ENCODE data around the gene STAB1. TPM values are rescaled to one million over a fixed set of nuclear protein-coding genes. Genes with fewer than 3 reads are reported as not detected.

STAB1 gene
- total and polyA plus RNA-seq, 10 donors: 287 to 1,994 (median 586) TPM

- H3K4me3 ChIP-seq: no peak overlapping the region
- DNase-seq: peak; percentile 63
- H3K9me3 ChIP-seq: no peaks in the 10 kb centered on the region
- peaks cover 11 to 77% (median 43%) of the 10 kb centered on the region in 6 donors for H3K4me1 ChIP-seq
- peaks cover 0 to 99% (median 76%) of the 10 kb centered on the region in 6 donors for H3K36me3 ChIP-seq
- intact Hi-C loops (cut with DNase I; ENCODE audit: low total_unique reads): no loop called here
- no peaks in the 10 kb centered on the region for H3K27me3 ChIP-seq (replicated peaks in 1 of 7)
- H3K27ac ChIP-seq: no peak overlapping the region
- TF ChIP-seq POLR2AphosphoS5 (IDR thresholded peaks at IDR 0.05) (no peak), CTCF (IDR thresholded peaks at IDR 0.05 in 8 of 11, conservative IDR thresholded peaks at IDR 0.05 in 3 of 11) (no peak), POLR2A (IDR thresholded peaks at IDR 0.05) (no peak)
- 90 to 100% (median 93%) methylated on average over 1 to 3 of the region's 3 CpGs for WGBS, 5 donors
Measured at GRCh38 chr3:52488746-52489145, 6.4 kb upstream of the STAB1 start.

- peaks cover 0 to 95% (median 75%) of the 10 kb centered on the region in 6 donors for H3K36me3 ChIP-seq
- 87 to 96% (median 90%) methylated on average over 6 to 18 of the region's 18 CpGs for WGBS, 5 donors
- intact Hi-C loops (cut with DNase I; ENCODE audit: low total_unique reads): no loop called here
- peak overlapping the region in 3 of 8 donors; percentile 76 to 82 (median 78) for H3K27ac ChIP-seq
- H3K4me3 ChIP-seq: no peak overlapping the region
- H3K9me3 ChIP-seq: no peaks in the 10 kb centered on the region
- peaks cover 17 to 77% (median 47%) of the 10 kb centered on the region in 6 donors for H3K4me1 ChIP-seq
- TF ChIP-seq POLR2AphosphoS5 (IDR thresholded peaks at IDR 0.05) (peak in 1 of 3 donors; percentile 10), CTCF (IDR thresholded peaks at IDR 0.05 in 8 of 11, conservative IDR thresholded peaks at IDR 0.05 in 3 of 11) (no peak), POLR2A (IDR thresholded peaks at IDR 0.05) (no peak)
- no peaks in the 10 kb centered on the region for H3K27me3 ChIP-seq (replicated peaks in 1 of 7)
- no peak for DNase-seq
Measured at GRCh38 chr3:52489453-52489852, 5.7 kb upstream of the STAB1 start.

- Histone ChIP-seq H3K4me3 (no peak overlapping the region), H3K36me3 (peaks cover 0 to 87% (median 72%) of the 10 kb centered on the region in 6 donors), H3K4me1 (peaks cover 18 to 77% (median 49%) of the 10 kb centered on the region in 6 donors), H3K27me3 (replicated peaks in 1 of 7) (peaks cover 0 to 6% (median 0%) of the 10 kb centered on the region in 7 donors), H3K9me3 (no peaks in the 10 kb centered on the region), H3K27ac (peak overlapping the region in 6 of 8 donors; percentile 9 to 82 (median 79))
- no peak for TF ChIP-seq CTCF (IDR thresholded peaks at IDR 0.05 in 8 of 11, conservative IDR thresholded peaks at IDR 0.05 in 3 of 11)
- TF ChIP-seq POLR2A (IDR thresholded peaks at IDR 0.05): no peak
- TF ChIP-seq POLR2AphosphoS5 (IDR thresholded peaks at IDR 0.05): peak in 1 of 3 donors; percentile 40
- 64 to 77% (median 71%) methylated on average over 14 to 22 of the region's 22 CpGs for WGBS, 5 donors
- DNase-seq: no peak
- intact Hi-C loops (cut with DNase I; ENCODE audit: low total_unique reads): no loop called here
Measured at GRCh38 chr3:52490035-52490938, 4.9 kb upstream of the STAB1 start.

GRCh38 chr3:52490939-52491526 is 4.1 kb upstream of the STAB1 start:
- WGBS, 5 donors: 52 to 65% (median 57%) methylated on average over 17 to 23 of the region's 23 CpGs
- intact Hi-C loops (cut with DNase I; ENCODE audit: low total_unique reads): no loop called here
- Histone ChIP-seq H3K4me1 (peaks cover 18 to 81% (median 52%) of the 10 kb centered on the region in 6 donors), H3K27ac (peak overlapping the region in 7 of 8 donors; percentile 42 to 82 (median 78)), H3K4me3 (no peak overlapping the region), H3K27me3 (replicated peaks in 1 of 7) (peaks cover 0 to 11% (median 0%) of the 10 kb centered on the region in 7 donors), H3K36me3 (peaks cover 0 to 80% (median 66%) of the 10 kb centered on the region in 6 donors), H3K9me3 (no peaks in the 10 kb centered on the region)
- DNase-seq: peak; percentile 87
- TF ChIP-seq POLR2AphosphoS5 (IDR thresholded peaks at IDR 0.05): peak; percentile 75 to 82 (median 78)
- no peak for TF ChIP-seq CTCF (IDR thresholded peaks at IDR 0.05 in 8 of 11, conservative IDR thresholded peaks at IDR 0.05 in 3 of 11)
